Hepatocyte (in vitro differentiated cells): ENCODE results near the gene ACER1.
A peak's percentile ranks its signal among the peaks of the same experiment; 100 is the strongest.

Experiments
- EZH2 ChIP-seq: fragments of 200-600 bp; sonication (generic); IDR thresholded peaks from 2 replicates; pipeline ENCODE4 v1.6.1; 2016; ENCODE audit warnings: antibody characterized with exemption, mild to moderate bottlenecking, borderline replicate concordance
- TF ChIP-seq, protein P1 (sequence below): fragments of 200-600 bp; sonication (generic); IDR thresholded peaks from 2 replicates; pipeline ENCODE4 v1.5.1; 2016; ENCODE audit warnings: antibody characterized with exemption, mild to moderate bottlenecking; ENCODE audit not compliant: poor library complexity

DNA sequence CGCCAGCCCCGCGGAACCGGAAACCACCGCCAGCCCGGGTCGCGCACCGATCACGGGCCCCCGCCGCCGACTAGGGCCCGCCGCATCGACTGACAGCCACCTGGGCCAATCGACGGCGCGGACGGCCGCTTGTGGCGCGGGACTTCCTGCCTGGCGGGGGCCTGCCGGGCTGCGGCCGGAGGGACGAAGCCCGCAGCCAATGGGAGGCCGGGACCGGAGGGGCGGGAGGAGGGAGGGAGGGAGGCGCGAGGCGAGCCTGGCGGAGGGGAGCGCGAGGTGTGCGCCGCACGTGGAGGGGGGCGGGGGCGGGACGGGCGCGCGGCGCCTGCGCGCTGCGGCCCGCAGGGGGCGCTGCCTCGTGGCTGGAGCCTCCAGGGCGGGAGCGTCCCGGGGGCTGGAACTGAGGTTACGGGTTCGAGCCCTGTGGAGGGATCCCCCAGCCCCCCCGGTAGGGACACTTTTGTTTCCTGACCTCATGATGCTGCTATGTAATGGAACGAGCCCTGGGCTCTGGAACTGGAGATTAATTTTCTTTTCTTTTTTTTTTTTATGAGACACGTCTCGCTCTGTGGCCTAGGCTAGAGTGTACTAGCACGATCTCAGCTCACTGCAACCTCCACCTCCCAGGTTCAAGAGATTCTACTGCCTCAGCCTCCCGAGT, 53.4 kb downstream of the ACER1 start, which contains the start of gene MLLT1:
- TF ChIP-seq, protein P1, sequence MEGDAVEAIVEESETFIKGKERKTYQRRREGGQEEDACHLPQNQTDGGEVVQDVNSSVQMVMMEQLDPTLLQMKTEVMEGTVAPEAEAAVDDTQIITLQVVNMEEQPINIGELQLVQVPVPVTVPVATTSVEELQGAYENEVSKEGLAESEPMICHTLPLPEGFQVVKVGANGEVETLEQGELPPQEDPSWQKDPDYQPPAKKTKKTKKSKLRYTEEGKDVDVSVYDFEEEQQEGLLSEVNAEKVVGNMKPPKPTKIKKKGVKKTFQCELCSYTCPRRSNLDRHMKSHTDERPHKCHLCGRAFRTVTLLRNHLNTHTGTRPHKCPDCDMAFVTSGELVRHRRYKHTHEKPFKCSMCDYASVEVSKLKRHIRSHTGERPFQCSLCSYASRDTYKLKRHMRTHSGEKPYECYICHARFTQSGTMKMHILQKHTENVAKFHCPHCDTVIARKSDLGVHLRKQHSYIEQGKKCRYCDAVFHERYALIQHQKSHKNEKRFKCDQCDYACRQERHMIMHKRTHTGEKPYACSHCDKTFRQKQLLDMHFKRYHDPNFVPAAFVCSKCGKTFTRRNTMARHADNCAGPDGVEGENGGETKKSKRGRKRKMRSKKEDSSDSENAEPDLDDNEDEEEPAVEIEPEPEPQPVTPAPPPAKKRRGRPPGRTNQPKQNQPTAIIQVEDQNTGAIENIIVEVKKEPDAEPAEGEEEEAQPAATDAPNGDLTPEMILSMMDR, result peak; percentile 63
- TF ChIP-seq EZH2, result no peak
